ENCODE measurements around the gene DMRTA2.

DMRTA2 gene

DNA sequence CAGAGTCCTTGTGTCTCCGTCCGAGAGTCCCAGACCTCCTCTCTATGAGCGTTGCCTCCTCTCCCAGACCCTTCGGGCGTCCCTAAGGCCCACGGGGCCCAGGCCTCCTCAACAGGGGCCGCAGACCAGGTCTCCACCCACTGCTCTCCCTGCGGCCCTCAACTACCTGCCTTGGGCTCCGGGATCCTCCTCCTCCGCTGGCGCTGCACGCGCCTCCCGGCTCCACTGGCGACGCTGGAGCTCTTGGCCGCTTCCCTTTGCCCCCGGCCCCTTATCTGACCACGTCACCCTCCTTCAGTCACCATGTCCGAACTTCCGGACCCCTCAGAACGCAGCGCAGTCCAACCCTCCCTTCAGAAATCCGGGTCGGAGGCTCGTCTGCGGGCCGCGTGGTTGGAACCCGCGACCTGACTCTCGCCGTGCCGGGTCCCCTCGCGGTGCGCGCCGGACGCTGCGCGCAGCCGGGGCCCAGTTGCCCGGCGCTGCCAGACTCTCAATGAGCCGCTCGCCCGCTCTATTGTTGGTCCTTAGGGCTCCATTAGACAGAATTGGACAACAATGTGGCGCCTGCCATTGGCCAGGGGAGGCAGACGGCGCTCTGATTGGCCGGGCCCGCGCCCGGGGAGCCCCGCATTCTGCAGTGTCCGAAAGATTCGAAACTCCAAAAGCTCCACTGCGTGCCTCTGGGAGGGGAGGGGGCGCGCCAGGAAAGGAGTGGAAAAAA is at the start of gene DMRTA2:
Gene DMRTA2 (minus strand): TSS at position 498 of the 724 bp plus-strand sequence. CDS start 1,907 bp downstream, outside the sequence.
- no peak for DNase-seq (ENCODE audit: low read depth in 2 of 2)

DNA sequence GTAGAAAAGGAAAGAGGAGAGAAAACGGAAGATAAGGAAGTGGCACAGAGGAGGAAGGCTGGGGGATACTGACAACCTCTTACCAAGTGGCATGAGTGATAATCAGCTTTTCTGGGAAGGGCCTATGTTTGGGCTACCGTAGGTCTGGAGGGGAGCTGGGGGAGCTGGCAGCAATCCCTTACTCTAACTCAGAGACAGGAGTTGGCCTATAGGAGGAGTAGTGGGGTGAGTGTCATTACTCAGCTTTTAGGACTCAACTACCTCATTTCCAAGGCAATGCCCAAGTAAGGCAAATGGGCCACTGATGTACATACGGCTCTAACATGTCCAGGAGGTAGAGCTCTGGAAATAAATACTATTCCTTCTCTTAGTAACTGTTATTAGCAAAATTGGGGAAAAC is 48.7 kb upstream of the DMRTA2 start:
- no peak for DNase-seq (ENCODE audit: low read depth in 2 of 2)

DNA sequence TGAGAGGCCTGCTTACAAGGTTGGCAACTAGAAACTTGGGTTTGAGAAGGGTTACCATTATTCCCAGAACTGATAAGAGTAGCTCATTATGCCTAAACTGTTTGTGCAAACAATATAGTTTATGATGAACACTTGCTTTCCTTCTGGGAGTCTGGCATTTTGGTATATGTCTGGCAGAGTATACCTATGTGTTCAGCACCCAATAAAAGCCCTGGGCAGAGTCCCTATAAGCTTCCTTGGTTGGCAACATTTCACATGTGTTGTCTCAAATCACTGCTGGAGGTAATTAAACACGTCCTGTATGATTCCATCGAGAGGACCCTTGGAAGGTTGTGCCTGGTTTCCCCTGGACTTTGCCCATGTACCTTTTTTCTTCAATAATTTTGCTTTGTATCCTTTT is 39.7 kb upstream of the DMRTA2 start:
- DNase-seq (ENCODE audit: low read depth in 2 of 2) = no peak

DNA sequence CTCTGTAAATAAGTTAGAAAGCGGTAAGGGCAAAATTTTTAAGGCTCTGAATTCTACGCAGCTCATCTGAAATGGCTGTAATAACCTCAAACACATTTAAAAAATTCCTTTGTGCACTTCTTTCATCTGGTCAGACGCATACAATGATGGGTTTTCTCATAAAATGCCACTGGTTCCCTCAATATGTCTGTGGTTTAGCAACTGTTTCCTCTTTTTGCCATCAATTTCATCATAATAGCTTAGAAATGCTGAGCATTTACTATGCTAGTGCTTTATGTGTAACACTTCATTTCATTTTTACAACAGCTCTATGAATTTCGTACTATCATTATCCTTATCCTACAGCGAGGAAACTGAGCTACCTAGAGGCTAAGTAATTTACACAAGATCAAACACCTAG is 35.3 kb upstream of the DMRTA2 start:
- DNase-seq (ENCODE audit: low read depth in 2 of 2) = no peak

DNA sequence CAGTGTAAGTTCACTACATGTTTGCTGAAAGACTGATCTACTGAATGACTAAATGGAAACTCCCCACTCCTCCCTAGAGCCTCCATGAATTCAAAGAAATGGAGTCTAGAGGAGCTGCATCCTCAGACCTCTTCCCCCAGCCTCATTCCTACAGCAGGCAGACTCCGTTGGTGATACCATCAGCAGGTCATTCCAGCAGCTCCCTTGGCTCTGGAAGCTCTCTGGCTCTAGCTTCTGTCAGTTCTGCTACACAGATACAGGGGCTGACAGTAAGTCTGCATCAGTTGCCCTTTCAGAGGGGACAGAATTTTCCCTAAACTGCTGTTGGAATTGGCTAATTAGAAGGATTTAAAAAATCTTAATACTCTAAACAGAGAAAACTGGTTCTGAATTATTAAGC is 31.7 kb upstream of the DMRTA2 start:
- no peak for DNase-seq (ENCODE audit: low read depth in 2 of 2)

DNA sequence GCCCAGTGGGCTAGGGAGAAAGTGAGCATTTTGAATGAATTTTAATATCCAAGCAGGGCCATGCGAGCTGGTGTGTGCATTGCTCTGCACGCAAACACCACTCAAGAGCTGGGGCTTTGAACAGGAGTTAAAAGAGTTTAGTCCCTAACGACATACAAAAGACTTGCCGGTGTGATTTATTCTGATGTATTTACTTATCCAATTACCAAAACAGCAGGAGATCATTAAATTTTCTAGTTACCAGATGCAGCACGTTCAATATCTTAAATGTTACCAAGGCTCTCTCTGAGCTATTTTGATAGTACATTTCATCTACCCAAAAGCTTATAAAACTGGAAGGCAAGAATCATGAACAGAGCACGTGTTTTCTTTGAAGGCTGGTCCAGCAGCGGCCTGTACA is 30.0 kb upstream of the DMRTA2 start:
- no peak for DNase-seq (ENCODE audit: low read depth in 2 of 2)

DNA sequence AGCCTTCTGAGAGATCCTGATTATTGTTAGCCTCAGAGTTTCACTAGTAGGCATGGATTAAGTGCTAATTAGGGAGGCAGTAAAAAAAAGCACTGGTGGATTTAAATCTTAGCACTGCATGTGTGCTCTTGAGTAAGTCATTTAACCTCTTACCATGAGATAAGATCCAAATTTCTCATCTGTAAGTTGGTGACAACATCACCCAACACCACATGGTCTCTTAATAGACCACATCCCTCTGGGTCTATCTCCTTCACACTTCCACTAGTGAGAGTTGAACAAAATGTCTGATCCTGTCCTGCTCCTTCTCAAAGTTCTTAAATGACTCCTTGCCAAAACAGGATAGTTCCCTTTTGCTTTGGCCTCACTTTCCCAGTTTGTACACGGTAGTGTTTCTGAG is 29.5 kb upstream of the DMRTA2 start:
- DNase-seq (ENCODE audit: low read depth in 2 of 2) = no peak

DNA sequence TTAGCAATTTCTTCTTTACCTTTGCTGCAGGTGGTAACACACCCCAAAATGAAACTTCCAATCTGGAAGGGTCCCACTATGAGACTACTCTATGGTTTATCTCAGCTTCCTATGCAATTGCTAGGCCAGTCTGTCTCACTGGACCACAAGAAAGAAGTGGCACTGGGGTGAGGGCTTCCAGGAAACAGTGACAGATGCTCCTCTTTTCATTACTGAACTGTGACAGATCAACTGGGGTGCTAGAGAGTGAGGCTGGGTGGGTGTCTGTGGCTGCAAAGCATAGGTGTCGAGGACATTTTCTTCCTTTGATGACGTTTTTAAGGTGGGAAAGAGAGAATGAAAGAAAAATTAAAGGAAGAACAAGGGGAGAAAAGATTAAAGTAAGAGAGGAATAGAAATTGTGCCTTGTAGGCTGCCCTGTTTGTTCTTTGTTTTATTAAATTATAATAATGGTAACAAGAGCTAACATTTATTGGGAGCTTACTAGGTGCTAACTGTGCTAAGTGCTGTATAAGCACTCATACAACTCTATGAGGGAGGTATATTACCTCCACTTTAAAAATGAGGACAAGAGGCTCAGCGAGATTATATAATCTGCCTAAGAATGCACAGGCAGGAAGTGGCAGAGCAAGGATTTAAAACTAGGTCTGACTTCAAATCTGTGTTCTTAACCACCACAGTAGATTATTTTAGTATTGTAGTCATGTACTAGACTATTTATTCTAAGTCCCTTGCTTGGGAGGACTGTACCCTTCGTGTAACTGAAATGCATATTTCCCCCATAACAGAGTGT is 27.8 kb upstream of the DMRTA2 start:
- no peak for DNase-seq (ENCODE audit: low read depth in 2 of 2)

DNA sequence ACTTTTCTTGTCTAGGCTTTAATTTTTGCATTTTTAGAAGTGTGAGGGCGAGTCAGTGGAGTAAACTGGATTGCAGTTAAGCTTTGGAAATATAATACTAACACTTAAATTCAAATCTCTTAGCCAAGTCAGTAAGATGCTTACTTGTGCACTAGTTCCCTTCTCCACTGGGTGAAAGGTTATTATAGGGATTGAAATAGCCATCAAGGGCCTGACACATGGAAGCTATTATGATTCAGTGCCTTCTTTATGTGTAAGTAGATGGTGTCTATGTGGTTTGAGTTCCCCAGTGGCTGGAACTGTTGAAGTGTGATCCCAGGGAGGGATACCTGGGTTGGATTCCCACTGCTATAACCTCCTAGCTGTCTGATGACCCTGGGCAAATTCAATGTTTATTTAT is 24.7 kb upstream of the DMRTA2 start:
- no peak for DNase-seq (ENCODE audit: low read depth in 2 of 2)

DNA sequence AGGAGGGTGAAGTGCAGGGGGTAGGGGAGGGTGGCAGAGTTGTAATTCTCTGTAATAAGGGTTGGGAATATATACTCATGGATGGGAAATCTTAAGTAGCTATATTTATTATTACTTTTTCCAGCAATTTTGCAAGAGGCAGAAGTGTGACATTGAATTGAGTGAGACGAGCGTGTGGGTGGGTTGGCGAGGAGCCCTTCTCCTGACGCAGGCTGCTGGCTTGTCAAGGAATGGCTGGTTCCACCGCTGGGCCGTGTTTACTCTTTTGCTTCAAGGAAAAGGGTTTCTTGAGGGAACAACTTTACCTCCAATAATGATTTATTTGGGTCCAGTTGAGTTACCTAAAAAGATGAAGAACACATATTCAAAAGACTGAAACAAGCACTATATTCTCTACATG is 17.9 kb upstream of the DMRTA2 start:
- DNase-seq (ENCODE audit: low read depth in 2 of 2) = no peak

DNA sequence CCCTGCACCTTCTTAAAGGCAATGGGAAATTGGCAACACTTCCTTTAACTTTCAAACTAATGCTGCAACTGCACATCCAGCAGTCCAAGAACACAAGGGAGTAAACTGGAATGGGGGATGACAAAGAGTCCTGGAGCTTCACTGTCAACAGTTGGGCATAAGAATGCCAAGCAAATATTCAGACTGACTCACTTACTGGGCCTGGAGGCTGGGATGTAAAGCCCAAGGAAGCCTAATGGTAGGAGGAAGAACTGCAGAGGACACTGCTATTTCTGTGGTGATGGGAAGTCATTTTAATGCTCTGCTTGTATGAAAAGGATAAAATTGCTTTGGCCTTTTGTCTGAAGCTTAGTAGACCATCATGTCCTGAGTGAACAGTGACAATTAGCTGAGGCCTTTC is 15.7 kb upstream of the DMRTA2 start:
- DNase-seq (ENCODE audit: low read depth in 2 of 2) = no peak

DNA sequence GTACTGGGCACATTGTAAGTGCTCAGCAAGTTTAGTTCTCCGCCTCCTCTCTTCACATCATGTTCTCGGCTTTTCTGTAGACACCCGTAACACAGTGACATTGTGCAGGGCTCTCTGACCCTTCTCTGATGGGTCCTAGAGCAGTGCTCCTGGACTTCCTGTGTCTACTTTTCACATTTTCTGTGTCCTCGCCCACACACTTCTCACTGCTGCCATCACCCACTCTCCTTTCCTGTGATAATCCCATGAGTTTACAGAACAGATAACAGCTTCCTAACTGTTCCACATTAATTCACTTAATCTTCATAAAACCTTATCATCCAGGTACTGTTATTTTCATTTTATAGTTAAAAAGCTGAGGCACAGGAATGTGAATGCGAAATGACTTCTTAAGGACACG is 13.2 kb upstream of the DMRTA2 start:
- DNase-seq (ENCODE audit: low read depth in 2 of 2) = no peak

DNA sequence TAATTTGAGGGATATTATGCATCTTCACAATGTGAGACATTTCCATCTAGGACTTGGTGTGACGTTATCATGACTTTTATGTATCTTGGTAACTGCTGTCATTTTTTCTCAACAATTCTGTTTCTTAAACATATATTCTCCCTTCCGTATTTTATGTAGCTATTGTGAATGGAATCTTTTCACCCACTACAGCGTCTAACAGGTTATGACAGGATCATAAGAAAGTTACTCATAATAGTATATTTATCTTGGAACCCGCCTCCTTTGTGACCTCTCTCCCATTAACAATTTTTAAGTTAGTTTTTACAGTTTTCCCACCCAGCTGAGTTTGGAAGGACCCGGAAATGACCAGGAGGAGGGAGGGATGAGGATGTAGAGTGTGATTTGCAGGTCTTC is 6.8 kb upstream of the DMRTA2 start:
- no peak for DNase-seq (ENCODE audit: low read depth in 2 of 2)

DNA sequence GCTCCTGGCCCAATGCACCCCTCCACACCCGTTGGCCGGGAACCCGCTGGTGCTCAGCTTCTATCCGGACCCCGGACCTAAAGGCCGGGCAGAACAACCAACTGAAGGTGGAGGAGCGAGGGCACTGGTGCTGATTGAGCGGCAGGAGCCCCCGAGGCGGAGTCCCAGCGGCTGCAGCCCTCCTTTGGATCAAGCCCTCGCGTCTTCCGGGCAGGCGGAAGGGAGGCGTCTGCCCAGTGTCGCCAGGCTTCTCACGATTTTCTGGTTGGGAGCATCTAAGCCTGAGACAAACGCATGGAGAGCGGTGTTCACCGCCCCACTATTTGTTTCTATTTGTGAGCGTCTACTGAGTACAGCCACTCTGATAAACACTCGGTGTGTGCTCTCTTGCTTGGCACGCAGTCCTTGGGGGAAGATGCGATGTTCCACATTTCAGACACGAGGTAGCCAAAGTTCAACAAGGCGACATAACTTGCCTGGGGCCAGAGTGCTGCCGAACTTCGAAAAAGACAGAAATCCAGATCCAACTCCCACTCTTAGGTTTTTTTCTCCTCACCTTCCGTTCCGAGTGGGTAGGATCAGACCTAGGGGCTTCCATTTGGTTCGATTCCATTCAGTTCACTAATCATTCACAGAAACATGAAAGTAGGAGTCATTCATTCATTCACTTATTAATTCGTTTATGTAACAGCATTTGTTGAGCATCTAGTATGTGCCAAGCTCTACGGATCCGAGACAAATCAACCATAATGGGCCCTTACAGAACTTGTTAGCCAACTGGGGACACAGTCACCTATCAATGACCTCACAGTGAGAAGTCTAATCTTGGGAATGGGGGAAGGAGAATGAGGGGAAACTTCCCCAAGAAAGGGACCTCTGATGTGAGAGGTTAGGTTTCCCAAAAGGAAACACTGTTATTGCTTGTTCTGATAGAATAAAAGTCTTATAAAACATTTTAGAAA is 4.9 kb upstream of the DMRTA2 start:
- no peak for DNase-seq (ENCODE audit: low read depth in 2 of 2)

DNA sequence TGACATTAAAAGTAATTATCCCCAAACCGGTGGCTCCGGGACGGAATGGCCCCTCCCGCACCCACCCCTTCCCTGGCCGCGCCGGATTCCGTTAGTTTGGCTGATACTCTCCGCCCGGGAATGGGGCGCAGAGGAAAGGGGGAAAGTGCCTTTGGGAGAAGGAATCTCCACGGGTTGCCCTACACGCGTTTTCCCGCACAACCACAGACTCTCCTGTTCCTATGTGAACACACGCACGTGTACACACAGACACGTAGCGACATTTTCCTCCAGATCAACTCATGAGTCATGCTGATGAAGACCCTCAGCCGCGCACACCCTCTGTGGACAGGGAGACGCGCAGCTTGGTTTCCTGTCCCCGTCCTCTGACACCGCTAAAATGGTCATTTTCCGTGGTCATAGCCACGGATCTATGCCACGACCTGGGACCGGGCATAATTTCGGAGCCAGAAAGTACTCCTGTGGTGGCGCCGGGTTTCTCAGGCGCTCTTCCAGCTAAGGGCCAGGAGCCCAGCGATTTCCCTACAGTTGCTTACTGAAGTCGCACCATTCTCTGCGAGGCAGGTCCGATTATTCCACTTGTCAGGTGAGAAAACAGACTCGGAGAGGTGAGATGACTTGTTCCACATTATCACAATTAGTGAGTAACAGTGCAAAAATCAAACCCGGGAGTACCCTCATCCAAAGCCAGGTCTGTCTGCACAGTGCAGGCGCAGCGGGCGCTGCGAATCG is 4.0 kb upstream of the DMRTA2 start:
- no peak for DNase-seq (ENCODE audit: low read depth in 2 of 2)

DNA sequence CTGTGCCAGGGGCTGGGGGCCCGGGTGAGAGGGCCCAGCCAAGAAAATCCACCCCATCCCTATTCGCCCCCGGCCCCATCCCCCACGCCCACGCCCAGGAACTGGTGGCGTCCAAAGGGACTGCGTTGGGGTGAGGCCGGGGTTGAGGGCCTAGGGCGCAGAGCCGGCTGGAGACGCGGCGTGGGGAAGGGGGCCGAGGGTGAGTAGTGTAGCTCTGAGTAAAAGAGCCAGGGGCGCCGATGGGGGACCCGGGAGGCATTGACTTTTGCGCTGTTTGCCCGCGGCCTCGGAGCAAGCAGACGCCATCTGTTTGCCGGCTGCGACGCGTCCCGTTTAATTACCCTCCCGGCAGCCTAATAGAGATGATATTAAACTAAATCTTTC is 3.5 kb upstream of the DMRTA2 start:
- no peak for DNase-seq (ENCODE audit: low read depth in 2 of 2)

DNA sequence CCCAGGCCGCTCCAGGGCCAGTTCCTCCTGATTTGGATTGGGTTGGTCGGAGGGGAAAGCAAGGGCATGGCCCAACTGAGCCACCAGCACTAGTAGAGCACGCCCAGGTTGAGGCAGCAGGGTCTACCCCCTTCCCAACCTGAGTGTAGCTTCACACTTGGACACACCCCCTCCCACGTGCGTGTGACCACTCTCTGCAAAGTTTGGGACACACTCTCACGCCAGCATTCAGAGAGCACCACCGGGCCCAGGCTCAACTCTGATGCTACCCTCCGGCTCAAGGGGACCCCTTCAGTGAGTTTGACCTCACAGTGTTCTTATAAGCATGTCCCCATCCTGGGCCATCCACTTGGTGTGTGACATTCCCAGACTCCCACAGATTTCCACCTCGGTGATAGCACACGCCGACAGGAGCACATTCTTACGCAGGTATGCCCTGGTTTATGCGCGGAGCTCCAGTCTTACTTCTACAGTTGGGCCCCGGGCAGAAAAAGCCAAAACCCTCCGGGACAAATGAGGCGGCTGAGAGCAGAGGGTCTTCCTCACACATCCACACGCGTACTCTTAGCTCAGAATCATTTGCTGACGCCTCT is 3.0 kb upstream of the DMRTA2 start:
- no peak for DNase-seq (ENCODE audit: low read depth in 2 of 2)

DNA sequence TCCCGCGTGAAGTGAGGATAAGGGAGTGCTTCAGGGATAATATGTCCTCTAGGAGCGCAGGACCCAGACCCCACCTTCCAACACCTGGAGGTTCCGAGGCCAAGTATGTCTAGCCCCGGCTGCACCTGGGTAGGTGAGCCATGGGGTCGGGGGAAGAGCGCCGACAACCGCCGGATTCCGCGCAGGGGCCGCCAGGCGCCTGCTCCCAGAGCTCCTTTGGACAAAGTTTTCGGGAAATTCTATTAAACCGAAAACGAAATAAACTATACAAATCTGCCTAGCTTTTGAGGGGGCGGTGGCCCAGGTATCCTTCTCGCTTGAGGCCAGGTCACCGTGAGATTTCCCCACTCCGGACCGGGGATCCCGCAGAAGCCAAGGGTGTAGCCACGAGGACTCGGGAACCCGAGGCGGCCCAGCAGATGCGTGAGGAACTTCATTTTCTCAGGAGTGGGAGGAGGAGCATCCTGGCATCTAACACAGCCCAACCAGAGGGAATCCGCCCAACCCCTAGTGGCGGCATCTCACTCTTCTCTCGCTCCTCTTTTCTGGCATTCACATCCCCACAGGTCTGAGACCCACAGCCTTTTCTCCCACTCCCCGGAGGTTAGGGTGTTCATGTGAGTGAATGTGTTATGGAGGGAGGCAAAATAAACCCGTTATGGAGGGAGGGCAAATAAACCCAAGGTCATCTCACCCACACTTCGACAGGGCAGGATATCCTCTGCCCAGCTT is 2.3 kb upstream of the DMRTA2 start:
- DNase-seq (ENCODE audit: low read depth in 2 of 2) = no peak

DNA sequence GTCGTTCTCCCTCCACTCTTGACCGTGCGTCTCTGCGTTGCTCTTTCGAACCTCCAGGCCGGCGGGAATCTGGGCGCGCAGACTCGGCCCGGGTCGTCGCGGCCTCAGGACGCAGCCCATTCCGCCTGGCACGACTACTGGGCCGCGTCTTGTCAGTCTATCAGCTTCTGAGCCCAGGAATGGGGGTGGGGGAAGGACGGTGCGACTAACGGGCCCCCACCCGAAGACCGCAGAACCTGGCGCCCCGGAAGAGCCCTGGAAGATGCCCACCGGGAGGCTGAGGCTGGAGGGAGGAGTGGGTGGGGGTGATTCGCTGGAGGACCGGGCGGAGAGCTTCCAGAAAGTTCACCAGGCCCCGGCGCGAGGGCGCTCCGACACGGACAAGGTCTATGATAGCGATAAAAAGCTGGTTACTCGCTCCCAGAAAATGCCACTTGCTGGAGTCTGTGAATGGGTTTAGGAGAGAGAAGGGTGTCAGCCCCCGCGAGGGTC is 1.7 kb upstream of the DMRTA2 start:
- no peak for DNase-seq (ENCODE audit: low read depth in 2 of 2)
